ENCODE measurements around the gene PARD3. TPM values are rescaled to one million over a fixed set of nuclear protein-coding genes. Genes with fewer than 3 reads are reported as not detected.
"Not testable (repeated sequence)": the region's sequence is repeated elsewhere in the genome, so short reads cannot be mapped to it uniquely, and the experiment has no call there.

PARD3 gene
- polyA plus RNA-seq, 4 donors, result 64.9 to 85.2 (median 73.4) TPM

DNA sequence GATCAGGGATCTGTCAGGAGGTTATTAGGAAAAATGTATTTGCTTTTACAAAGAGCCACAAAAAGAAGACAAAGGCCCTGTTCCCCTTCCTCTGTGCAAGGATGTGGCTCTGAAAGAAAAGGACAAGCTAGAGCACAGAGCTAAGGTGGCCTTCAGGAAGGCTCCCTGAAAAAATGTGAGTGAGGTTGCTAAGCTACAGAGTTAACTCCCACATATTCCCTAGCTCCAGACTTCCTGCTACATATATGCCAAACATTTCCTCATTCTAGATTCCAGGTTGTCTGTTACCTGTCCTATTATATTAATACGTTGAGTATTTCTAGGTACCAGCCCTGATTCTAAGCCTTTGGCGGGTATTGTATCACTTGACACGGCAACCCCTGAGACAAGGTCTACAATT is 369.0 kb downstream of the PARD3 start:
- DNase-seq (ENCODE audit: low read depth in 4 of 4, low spot score in 2 of 4), result peak in 1 of 4 donors; percentile 17

DNA sequence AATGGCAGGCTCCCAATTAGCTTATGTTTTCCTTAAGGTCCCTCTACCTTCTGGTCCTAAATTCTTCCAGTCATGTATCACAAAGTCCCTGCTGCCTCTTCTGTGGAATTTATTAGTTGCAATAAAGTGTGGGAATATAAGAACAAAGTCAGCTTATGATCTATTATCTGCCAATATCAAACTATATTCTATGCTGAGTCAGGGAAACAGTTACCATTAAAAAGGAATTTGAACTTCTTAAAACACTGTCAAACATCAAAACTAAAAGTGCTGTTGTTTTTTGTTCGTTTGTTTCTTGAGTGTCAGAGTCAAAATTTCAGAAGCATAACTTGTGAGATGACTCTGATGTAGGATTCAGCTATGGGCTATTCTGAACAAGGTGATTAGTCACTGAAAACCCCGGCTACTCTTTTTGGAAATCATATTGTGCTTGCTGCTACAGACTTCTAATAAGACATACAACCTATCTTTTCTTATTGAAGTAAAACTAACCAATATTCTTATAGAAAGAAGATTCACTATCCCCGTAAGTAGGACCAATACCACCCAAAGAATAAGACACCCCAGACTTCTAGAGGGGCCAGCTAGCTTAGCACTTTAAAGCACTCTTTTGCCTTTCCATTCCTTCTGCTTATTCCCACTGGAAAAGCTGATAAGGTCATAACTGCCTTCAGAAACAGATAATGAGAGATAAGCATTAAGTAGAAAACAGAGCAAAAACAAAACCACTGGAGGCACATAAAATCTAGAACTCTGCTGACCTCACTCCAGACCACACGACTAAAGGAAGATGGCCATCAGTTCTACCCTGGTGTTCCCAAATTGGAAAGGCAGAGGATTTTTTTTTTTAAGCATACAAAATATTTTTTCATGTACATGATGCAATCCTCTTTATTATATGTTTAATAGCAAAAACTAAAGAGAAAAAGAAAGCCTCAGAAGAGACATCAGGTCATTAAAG is 370.6 kb downstream of the PARD3 start:
- no peak for DNase-seq (ENCODE audit: low read depth in 4 of 4, low spot score in 2 of 4)

DNA sequence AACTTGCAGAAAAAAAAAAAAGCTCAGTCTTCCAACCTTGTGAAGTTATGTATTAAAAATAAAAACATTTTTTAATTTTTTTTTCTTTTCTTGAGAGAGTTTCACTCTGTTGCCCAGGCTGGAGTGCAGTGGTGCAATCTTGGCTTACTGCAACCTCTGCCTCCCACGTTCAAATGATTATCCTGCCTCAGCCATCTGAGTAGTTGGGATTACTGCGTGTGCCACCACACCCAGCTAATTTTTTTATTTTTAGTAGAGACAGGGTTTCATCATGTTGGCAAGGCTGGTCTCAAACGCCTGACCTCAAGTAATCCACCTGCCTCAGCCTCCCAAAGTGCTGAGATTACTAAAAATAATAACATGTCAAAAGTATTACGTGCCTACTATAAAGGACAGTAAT is 375.7 kb downstream of the PARD3 start:
- not testable (repeated sequence) for DNase-seq (ENCODE audit: low read depth in 4 of 4, low spot score in 2 of 4)

DNA sequence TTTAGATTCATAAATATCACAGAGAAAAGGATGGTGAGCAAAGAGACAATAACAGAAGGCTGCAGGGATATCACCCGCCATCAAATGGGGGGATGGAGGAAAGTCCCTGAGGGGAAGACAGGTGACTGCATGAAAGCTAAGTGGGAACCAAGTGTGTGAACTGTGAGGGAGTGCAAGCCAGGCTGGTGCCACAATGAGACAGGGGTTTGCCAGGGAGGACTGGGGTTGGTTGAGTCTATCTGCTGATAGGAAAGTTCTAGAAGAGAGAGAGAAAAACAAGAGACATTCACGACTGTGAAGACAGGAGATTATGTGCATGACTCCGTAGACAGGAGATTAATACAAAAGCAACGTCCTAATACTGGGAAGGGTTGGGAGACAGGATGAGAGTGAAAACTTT is 376.4 kb downstream of the PARD3 start:
- no peak for DNase-seq (ENCODE audit: low read depth in 4 of 4, low spot score in 2 of 4)

DNA sequence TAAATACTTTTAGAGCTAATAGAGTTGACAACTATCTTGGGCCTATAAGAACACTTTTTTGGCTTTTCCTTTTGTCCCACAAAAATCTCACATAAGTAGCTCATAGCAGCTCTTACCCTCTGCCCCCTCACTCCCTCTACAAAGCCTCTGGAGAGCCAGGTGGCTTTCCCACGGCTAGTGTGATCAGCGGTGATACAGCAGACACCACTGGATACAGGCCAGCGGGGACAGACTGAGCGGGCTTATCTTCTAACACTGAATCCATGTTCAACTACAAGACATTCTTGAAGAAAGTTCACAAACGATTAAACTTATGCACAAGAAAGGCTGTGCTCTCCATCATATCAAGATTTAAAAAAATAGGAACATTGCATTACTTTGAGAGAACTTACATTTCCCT is 377.2 kb downstream of the PARD3 start:
- DNase-seq (ENCODE audit: low read depth in 4 of 4, low spot score in 2 of 4), result no peak

DNA sequence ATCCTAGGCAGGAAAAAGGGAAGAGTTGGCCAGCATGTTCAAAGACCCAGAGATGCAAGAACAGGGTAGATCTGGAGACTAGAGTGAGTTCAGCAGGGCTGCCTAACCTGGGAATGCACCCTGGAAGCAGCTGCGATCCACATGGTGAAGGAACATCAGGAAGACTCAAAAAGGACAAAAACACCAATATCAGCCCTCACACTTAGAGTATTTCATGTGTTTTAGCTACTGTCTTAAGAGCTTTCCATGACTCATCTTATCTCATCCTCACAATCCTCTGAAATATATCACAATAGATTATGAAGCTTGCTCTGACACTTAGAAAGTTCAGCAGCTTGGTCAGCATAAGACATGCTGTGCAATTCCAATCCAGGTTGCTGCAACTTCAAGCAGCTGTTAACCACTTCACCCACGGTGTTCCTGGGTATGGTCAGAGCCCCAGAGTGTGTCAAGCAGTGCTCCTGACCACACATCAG is 380.9 kb downstream of the PARD3 start:
- no peak for DNase-seq (ENCODE audit: low read depth in 4 of 4, low spot score in 2 of 4)

GRCh38 chr10:34433241-34434076 is 381.6 kb downstream of the PARD3 start:
- DNase-seq (ENCODE audit: low read depth in 4 of 4, low spot score in 2 of 4), result no peak

GRCh38 chr10:34432589-34432988 is 382.5 kb downstream of the PARD3 start:
- no peak for DNase-seq (ENCODE audit: low read depth in 4 of 4, low spot score in 2 of 4)

GRCh38 chr10:34430685-34431084 is 384.4 kb downstream of the PARD3 start:
- DNase-seq (ENCODE audit: low read depth in 4 of 4, low spot score in 2 of 4), result no peak

DNA sequence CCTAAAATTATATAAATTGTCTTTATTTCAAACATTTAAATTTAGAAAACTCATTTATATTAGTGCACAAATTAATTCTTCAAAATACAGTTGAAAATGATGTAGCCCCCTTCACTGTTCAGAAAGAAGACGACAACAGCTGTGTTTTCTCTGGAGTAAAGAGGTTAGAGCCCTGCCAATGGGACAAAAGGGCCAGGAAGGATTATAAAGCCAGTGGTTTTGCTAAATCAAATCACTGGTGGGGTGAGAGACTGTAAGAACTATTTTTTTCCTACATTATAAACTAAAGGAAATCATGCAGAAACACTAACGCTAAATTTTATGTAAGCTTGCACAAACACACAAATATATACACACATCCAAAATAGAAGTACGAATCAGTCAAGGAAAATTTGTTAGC is 386.6 kb downstream of the PARD3 start:
- DNase-seq (ENCODE audit: low read depth in 4 of 4, low spot score in 2 of 4), result no peak

DNA sequence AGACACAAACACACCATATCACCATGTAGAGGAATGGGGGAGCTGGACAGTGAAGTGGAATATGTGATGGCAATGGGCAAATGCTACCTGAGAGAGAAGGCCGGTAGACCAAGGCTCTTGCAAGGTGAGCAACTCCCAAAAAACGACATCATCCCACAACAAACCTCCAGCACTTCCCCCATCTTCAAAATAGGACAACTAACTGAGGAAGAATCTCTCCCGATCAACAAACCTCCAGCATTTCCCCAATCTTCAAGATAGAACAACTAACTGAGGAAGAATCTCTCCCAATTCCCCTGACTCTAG is 387.2 kb downstream of the PARD3 start:
- no peak for DNase-seq (ENCODE audit: low read depth in 4 of 4, low spot score in 2 of 4)

- not testable (repeated sequence) for DNase-seq (ENCODE audit: low read depth in 4 of 4, low spot score in 2 of 4)
Observed at GRCh38 chr10:34427158-34427910, 387.8 kb downstream of the PARD3 start.

DNA sequence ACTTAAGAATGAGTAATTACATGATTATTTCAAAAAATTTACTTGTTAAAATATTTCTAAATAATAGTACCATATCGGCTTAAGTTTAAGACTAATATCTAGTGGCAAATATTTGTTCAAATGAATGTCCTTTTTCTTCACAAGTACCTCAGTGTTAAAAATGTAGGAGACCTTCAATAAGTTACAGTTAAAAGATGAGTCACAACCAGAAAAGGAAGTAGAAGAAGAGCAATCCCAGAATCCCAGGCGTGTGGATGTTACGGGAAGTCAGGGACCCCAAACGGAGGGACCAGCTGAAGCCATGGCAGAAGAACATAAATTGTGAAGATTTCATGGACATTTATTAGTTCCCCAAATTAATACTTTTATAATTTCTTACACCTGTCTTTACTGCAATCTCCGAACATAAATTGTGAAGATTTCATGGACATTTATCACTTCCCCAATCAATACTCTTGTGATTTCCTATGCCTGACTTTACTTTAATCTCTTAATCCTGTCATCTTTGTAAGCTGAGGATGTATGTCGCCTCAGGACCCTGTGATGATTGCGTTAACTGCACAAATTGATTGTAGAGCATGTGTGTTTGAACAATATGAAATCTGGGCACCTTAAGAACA is 388.4 kb downstream of the PARD3 start:
- DNase-seq (ENCODE audit: low read depth in 4 of 4, low spot score in 2 of 4), result not testable (repeated sequence)

- no peak for DNase-seq (ENCODE audit: low read depth in 4 of 4, low spot score in 2 of 4)
Observed at GRCh38 chr10:34426041-34426440, 389.1 kb downstream of the PARD3 start.

GRCh38 chr10:34423673-34424625 is 391.1 kb downstream of the PARD3 start:
- DNase-seq (ENCODE audit: low read depth in 4 of 4, low spot score in 2 of 4), result no peak

- no peak for DNase-seq (ENCODE audit: low read depth in 4 of 4, low spot score in 2 of 4)
Observed at GRCh38 chr10:34420795-34421194, 394.3 kb downstream of the PARD3 start.

GRCh38 chr10:34420273-34420672 is 394.8 kb downstream of the PARD3 start:
- DNase-seq (ENCODE audit: low read depth in 4 of 4, low spot score in 2 of 4), result no peak

DNA sequence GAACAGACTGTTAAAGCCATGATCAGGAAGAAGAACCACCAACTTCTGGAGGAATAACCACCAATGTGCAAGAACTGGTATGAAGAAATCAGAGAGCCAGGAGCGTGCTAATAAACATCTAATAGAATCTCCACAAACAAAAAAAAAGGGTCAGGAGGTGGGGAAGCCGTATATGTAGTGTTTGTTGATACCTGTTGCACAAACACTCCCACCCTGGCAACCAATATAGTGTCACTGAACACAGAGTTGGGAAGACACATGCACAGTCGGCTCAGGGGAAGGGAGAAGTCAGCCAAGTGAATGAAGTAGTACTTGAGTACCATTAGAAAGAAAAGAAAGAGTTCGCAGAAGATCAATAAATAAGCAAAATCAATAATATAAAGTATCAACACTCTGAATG is 400.1 kb downstream of the PARD3 start:
- no peak for DNase-seq (ENCODE audit: low read depth in 4 of 4, low spot score in 2 of 4)
